GM18858 (cell line): Measurements from ENCODE around the gene CD68.
"Not testable (repeated sequence)": the region's sequence is repeated elsewhere in the genome, so short reads cannot be mapped to it uniquely, and the experiment has no call there.

Experiments
- ATAC-seq: cut with Tn5 transposase; IDR thresholded peaks from one replicate; pipeline ENCODE4 v1.9.1; 2021; ENCODE audit not compliant: unreplicated experiment

Gene CD68

DNA sequence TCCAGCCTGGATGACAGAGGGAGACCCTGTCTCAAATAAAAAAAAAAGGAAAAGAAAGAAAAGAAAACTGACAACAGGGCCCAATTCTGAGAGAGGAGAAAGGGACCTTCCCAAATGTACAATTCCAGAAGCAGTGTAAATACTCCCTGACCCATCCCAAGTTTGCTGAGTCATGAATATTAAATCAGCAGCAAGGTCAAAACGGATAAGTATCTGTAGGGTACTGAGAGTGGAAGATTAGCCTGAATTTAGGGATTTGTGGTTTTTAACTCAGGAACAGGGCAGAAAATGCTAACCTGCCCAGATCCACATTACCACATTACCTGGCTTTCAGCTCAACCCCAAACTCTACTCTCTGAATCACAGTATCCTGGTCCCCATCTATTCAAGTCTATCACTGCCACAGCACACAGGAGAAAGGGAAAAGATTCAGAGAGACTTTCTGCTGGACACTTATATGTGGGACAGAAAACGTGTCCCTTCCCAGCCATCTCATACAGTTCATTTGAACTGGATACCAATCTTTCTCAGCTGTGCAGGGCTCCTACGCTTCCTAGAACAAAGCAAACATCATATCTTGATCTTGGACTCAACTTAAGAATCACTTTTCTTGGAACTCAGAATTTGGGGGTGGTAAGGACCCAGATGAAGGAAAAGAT lies 32.3 kb downstream of the CD68 start:
- ATAC-seq = no peak

DNA sequence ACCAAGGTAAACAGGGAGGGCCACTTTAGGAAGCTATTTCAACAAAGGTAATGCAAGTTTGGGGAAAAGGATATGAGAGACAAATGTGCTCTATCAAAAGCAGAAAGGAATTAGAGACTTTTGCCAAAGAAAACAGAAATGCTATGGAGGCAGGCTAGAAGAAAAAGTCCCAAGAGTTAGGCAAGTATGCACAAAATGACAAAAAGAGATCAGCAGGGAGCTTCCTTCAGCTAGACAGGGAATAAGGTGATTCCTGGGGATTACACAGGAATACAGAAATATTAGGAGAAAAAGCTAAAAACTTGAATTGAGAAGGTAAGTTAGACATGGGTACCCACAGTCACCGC lies 32.8 kb downstream of the CD68 start:
- ATAC-seq = no peak

DNA sequence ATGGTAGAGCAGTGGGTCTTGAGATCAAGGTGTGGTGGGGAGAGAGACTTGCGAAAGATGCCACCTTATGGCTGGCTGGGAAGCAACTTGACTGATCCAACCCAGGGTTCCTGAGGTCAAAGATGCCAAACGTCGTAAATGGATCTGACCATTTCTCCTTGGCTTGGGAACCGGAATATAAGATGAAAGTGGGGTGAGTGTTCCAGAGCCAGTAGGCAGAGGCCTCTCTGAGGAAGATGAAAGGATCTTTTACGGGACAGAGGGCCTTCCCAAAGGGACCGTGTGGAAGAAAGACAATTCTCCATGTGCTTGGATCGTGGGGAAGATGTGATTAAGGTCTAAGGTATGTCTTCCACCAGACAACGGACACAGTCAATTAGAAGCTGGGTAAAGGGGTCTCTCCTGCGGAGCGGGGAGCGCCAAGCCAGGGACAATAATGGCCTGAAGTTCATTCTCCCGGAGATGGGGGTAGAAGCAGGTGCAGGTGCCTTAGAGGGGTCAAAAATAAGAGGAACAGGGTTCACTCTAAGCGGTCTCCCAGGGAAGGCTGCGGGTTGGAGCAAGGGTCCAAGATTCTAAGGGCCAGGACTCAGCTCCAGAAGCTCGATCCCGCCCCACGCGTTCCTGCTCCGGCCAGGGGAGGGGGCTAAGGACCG lies 34.5 kb downstream of the CD68 start:
- no peak for ATAC-seq

DNA sequence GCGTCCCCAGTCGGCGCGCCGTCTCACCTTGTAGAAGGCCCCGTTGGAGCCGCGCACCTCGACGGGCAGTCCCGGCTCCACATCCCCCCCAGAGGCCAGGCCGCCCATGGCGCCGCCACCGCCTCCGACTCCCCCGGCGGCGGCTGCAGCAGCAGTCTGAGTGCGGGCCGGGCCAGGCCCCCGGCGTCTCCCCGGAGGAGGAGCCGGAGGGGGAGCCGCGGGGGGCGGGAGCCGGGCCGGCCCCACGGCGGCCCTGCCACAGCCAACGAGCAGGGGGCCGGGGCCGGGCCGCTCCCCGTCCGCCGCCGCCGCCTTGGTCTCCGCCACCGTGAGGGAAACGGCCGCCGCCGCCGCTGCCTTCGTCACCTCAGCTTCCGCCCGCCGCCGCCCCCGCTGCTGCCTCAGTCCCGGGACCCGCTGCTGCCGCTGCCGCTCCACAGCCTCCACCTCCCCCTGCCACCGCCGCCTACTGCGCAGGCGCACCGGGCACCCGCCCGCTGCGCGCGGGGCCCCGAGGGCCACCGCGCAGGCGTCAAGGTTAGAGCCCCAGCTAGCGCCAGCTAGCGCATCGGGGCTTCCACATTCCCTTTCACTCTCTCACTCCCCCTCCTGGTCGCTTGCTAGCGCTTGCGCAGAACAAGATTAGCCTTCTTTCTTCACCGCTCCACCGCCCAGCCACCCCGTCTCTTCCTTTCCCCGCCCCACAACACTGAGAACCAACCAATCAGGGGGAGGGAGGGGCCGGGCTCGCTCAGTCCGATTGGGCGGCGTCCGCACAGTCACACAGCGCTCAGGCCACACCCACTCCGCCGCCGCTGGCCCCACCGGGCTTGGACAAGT lies 35.2 kb downstream of the CD68 start, which contains the start of gene FXR2:
TSS of gene FXR2 (minus strand) at position 473 of the 840 bp plus-strand sequence. CDS start at position 108, 365 bp downstream.
- peak; percentile 76 for ATAC-seq

DNA sequence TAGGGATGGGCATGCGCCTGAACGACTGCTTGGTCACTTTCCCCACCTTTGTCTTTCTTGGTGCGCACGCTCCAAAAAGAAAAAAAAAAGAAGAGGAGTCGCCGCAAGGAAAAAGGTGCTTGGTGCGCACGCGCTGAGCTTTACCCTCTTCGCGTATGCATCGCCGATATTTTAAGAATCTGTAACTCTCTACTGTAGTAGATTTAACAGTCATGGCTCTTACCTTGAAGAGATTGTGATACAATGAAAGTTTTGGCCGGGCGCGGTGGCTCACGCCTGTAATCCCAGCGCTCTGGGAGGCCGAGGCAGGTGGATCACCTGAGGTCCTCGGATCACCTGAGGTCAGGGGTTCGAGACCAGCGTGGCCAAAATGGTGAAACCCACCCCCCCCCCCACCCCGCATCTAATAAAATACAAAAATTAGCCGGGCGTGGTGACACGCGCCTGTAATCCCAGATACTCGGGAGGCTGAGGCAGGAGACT lies 35.9 kb downstream of the CD68 start:
- ATAC-seq = no peak

DNA sequence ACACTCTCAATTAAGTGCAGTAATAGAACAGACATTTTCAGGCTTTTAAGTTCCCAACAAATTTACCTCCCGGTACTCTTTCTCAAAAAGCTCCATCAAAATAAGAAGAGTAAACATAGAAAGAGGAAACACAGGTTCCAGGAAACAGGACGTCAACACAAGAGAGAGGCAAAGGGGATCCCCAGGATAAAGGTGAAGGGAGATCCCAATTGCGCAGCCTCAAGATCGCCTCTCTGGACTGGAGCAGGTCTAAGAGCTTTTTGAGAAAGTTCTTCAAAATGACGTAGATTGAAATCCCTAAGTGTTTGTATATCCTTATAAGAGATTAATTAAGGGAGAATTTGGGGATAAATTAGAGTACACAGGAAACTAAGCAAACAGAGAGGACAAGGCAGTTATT lies 39.2 kb downstream of the CD68 start:
- no peak for ATAC-seq

DNA sequence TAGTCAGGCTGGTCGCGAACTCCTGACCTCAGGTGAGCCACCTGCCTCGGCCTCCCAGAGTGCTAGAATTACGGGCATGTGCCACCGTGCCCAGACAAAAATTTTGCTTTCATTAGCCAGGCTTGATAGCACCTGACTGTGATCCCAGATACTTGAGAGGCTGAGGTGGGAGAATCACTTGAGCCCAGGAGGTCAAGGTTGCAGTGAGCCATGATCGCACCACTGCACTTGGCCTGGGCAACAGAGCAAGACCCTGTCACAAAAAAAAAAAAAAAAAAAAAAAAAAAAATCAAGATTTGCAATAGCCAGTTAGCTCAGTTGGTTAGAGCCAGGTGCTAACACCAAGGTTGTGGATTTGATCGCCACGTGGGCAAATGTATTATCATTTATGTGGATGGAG lies 41.4 kb downstream of the CD68 start:
- ATAC-seq = no peak

DNA sequence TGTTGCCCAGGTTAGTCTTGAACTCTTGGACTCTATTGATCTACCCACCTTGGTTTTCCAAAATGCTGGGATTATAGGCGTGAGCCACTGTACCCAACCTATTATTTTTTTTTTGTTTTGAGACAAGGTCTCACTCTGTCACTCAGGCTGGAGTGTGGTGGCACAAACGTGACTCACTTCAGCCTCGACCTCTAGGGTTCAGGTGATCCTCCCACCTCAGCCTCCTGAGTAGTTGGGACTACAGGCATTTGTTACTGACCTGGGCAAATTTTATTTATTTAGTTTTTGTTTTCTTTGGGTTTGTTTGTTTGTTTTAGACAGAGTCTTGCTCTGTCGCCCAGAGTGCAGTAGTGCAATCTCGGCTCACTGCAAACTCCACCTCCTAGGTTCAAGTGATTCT lies 44.2 kb downstream of the CD68 start:
- no peak for ATAC-seq

DNA sequence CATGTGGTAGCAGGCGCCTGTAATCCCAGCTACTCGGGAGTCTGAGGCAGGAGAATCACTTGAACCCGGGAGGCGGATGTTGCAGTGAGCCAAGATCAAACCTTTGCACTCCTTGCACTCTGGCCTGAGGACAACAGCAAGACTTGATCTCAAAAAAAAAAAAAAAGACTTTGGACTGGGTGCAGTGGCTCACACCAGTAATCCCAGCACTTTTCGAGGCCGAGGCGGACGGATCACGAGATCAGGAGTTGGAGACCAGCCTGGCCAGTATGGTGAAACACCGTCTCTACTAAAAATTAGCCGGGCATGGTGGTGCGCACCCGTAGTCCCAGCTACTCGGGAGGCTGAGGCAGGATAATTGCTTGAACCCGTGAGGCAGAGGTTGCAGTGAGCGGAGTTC lies 46.3 kb downstream of the CD68 start:
- not testable (repeated sequence) for ATAC-seq

DNA sequence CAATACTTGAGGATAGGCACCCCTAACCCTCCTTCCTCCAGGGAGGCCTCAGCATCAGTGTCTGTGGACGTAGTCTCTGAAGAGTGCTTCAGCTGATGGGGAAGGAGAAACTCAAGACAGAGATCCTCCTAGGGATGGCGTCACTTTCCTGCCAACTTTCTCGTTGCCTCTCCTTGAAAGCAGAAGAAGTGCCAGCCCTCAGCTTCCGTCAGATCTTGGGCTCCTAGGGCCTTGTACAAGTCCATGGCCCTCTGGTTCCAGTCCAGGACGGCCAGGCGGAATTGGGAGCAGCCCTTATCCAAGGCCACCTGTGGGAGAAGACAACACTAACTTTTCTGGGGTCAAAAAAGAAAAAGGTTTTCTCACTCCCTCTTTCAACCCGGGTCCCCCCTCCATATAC lies 46.9 kb downstream of the CD68 start:
- no peak for ATAC-seq

DNA sequence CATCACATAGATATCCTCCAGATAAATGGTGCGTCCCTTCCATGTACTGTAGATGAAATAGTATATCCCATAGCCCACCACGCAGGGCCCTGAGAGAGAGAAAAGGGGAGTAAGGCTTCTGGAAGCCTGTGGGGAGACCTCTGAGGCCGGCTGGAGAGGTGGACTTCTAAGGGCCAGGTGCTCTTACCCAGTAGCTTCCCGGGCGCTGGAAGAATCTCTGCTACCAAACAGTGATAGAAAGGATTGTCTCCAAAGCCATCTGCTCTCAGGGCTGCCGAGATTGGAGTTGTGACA lies 47.5 kb downstream of the CD68 start:
- no peak for ATAC-seq

DNA sequence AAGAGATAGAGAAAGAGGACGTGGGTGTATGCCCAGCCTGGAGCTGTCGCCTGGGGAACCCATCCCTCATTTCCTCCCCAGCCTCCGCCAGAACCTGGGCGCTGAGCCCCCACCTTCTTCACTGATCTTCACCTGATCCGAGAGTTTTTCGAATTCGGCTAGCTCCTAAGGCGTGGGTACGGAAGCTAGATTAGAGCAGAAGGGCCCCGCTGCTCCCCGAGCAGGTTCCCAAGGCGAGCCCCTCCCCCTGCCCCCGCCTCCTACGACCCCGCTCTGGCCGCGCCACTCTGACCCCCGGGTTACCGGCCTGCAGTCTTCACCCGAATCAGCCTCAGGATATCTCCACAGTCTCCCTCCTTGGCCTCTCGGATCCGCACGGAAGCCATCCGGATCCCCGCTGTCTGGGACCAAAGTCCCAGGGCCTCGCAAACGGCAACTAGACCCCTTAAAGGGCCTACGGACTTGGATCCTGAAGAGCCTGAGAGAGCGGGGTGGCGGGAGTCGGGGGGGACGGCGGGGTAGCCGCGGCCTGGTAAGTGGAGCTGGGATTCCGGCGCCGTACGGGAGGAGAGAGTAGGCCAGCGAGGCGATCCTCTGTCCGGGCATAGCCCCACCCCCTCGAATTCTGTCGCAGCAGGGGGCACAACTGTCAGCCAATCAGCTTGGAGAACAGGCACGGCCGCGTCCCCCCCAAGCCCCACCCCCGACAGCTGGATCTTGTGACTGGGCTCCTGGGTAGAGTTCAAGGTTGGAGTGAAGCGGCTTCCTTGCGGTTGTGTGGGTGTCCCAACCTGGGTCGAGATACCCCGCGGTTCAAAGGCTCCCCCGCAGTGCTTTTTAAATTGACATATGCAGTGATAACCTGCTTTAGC lies 48.0 kb downstream of the CD68 start, which contains the start of gene SAT2:
TSS of gene SAT2 (minus strand) at position 572 of the 872 bp plus-strand sequence. CDS start at position 386, 186 bp downstream.
- ATAC-seq = no peak

DNA sequence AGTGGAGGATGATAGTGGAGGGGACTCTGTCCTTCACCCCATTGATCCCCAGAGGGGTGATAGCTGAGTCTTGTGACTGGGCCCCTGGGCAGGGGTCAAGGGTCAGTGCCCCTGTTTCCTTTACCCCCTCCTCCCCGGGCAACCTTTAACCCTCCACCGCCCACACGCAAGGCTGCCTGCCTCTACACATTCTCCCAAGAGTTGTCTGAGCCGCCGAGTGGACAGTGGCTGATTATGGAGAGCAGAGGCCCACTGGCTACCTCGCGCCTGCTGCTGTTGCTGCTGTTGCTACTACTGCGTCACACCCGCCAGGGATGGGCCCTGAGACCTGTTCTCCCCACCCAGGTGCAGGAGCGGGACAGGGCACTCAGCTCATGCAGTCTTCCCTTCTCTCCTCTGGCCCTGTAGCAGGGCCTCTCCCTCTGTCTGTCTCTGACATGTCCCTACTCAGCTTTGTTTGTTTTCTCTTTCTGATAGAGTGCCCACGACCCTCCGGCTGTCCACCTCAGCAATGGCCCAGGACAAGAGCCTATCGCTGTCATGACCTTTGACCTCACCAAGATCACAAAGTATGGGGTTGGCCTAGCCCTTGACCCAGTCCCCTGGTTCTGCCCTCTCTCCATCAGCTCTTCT lies 50.6 kb downstream of the CD68 start, which contains the start of gene SHBG:
TSS of gene SHBG (plus strand) at position 197 of the 633 bp plus-strand sequence. CDS start at position 235, 38 bp downstream.
- ATAC-seq = no peak
